HG03342 (cell line): Measurements from ENCODE around the gene MGAT5B.

Experiments used
- ATAC-seq: cut with Tn5 transposase; IDR thresholded peaks from one replicate; pipeline ENCODE4 v1.9.1; 2021; ENCODE audit warnings: mild to moderate bottlenecking, moderate library complexity; ENCODE audit not compliant: unreplicated experiment

Gene MGAT5B

DNA sequence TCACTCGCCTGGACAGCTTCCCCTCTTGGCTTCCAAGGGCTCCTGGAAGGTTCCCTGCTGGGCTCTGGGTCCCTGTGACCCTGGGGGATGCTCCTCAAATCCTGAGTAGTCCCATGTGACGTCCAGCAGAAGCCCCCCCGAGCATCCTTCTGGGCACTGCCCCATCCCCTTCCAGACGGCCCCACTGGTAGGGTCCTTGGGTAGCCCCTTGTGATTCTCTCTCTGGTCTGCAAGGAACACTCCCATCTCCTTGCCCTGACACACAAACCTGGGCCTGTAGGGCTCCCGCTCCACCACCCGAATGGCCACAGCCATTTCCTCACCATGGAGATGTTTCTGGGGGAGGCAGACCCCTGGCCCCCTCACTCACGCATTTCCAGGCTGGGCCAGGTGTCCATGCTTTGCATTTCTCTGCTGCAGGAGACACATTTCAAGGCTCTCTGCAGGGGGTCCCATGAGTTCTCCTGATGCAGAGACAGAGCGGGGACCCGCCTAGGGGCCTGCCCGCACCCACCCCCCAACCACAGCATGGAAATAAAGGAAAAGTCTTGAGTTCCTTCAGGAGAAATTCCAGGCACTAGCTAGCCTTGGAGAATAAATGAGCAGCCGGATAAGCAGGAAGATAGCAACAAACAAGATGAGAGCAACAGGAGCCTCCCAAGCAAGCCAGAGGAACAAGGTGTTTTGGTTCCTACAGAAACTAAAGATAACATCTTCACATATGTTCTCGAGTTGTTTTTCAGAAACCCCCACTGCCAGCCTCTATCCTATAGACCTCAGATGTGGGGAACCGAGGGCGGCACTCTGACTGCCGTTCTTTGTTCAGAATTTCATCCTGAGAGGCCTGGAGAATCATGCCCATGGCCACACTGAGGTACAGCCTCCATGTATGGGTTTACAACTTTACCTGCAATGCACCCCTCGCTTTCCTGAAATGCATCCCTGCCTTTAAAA, 128.8 kb downstream of the MGAT5B start:
- ATAC-seq, result no peak

DNA sequence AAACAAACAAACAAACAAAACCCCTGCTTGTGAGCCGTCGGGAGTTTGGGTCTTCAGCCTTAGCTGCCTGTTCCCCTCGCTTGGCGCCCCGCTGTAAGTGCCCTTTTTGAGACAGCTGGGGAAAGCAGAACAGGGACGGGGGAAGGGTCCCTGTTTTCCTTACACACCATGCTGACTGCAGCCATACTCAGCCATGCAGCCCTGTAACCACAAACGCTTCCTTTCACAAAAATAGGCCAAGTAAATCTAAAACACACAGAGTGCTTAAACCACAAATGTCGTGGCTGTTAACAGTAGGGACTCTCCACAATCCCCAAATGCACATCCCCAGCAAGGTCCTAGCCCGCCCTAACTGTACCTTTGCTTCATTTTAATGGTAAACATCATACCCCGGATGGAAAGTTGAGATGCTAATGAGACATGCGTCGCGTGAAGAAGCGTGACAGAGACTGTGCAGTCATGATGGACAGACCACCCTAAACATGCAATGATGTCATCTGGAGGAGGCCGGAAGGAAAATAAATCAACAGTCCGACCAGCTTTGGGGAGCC, 129.9 kb downstream of the MGAT5B start:
- peak; percentile 49 for ATAC-seq

DNA sequence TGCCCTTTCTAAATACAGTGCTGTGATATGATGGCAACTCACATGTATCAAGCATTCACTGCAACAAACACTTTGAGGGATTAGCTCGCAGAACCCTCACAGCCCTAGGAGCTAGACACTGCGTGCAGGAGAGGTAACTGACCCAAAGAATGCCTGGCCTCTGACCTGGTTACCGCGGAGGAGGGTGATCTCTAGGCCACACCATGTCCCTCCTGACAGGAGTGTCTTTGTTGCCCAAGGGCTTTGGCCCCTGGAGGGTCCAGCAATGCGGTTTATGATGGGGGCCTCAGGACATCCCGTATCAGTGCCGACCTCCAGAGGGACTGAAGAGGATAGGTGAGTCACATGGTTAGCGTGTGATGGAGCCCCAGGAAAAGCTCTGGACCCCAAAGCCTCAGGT, 130.6 kb downstream of the MGAT5B start:
- ATAC-seq, result no peak
